Activated gamma-delta T cell treated with Interleukin-2 at 50 U/mL for 16 hours (primary cell): ENCODE measurements around the gene TYR.
"Not testable (repeated sequence)": the region's sequence is repeated elsewhere in the genome, so short reads cannot be mapped to it uniquely, and the experiment has no call there.

Source experiments
- DNase-seq: peaks from one replicate; pipeline ENCODE4 v3.0.0-alpha.2; 2020

Gene TYR

DNA sequence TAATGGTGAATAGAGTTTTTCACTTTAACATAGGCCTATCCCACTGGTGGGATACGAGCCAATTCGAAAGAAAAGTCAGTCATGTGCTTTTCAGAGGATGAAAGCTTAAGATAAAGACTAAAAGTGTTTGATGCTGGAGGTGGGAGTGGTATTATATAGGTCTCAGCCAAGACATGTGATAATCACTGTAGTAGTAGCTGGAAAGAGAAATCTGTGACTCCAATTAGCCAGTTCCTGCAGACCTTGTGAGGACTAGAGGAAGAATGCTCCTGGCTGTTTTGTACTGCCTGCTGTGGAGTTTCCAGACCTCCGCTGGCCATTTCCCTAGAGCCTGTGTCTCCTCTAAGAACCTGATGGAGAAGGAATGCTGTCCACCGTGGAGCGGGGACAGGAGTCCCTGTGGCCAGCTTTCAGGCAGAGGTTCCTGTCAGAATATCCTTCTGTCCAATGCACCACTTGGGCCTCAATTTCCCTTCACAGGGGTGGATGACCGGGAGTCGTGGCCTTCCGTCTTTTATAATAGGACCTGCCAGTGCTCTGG is at the start of gene TYR:
TSS of gene TYR (plus strand) at position 185 of the 541 bp plus-strand sequence. CDS start at position 264, 79 bp downstream.
- no peak for DNase-seq

DNA sequence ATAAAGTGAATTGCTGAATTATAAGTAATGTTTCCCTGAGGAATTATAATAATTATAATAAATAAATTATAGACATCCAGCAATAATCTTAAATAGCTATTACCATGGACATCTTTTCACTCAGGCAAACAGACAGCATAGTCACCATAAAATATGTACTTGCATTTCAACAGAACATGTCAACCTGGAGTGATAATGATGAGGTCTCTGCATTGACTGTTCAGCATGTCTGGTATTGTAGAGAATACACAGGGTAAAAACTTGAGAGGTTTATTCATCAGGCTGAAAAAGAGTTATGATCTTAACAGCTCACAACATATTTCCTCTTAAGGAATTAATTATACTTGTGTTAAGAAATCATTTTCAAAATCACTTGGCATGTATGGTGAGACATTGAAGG is 41.1 kb upstream of the TYR start:
- no peak for DNase-seq

DNA sequence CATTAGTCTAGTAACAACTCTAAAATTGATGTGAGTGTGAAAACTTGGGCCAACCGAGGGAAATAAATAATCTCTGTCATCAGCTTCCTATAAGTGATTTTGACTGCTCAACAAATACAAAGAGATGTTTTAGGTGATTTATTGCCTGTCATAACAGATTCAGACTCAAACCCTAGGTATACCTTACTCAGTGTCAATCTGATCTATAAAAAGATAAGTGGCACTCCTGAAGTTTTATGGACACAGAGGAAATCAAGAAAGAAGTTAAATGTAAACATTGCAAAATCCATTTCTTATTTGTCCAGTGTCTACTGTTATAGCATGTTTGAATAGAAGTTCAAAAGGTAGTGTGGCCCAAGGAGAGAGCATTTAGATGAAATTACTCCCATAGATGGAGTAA is 30.4 kb upstream of the TYR start:
- no peak for DNase-seq

DNA sequence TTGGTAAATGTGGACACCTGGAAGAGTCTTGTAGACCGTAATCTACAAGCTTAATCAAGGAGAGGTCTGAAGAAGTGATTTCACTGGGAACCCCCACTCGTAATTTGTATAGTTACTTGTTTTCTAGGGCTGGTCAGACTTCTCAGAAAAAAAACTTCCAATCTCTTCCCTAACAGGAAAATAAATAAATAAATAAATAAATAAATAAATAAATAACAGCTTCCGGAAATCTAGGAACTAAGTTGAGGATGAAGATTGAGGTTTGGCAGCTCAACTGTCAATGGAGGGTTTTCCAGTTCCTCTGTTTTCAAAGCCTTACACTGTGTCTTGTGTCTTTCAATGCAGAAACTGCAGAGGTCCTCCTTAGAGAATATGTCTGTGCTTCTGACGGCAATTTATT is 17.7 kb upstream of the TYR start:
- DNase-seq, result no peak

DNA sequence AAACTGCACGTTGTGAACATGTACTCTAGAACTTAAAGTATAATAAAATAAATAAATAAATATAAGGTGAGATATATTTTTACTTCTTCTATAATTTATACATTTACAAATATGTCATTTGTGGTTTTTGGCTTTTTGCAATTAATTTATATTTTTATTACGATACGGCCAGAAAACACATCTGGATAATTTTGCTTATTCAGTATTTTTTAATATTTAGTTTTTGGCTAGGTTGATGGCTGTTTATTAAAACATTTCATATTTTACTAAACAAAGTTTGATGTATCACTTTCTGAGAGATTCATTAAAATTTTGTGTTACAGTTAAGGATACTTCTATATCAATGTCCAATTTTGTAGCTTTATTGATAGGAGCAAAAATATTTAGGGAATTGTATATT is 15.7 kb upstream of the TYR start:
- DNase-seq, result no peak

DNA sequence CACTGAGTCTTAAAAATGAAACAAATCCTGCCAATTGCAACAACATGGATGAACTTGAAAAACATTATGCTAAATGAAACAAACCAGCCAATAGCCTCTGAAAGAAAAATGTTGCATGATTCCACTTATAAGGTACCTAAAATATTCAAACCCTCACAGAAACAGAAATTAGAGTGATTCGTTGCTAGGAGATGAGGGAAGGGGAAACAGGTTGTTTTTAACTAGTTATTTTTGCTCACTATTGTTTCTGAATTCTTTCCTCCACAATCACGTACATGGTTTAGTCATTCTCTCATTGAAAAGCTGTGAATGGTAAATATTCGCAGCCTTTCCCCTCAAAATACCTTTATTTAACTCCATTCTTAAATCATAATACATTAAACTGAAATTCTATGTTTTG is 14.0 kb upstream of the TYR start:
- no peak for DNase-seq

DNA sequence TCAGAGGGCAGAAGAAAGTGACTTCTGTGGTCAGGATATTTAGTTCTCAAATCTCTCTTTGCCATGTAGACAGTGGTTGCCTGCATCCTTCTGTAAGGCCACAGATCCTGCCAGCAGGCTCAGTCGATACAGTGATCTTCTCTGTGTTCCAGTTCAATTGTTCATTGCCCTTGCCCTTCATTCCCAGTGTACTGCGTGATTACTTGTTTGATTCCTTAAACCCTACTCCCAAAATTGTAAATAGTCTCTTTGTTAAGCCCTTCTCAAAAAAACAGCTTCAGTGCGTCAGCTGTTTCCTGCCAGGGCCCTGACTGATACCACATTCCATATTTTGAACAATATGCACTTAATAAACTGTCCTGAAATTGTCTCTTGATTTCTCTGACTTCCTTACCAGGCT is 9.3 kb upstream of the TYR start:
- DNase-seq, result no peak

DNA sequence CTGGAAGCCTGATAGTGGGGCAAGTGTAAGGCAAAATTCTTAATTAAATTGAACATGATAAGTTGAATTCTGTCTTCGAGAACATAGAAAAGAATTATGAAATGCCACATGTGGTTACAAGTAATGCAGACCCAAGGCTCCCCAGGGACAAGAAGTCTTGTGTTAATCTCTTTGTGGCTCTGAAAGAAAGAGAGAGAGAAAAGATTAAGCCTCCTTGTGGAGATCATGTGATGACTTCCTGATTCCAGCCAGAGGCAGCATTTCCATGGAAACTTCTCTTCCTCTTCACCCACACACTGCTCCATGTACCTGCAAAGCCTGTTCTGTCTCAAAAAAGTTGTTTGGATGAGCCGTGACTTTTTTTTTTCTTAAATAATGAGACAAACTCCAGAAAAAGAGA is 1.9 kb upstream of the TYR start:
- DNase-seq, result no peak

DNA sequence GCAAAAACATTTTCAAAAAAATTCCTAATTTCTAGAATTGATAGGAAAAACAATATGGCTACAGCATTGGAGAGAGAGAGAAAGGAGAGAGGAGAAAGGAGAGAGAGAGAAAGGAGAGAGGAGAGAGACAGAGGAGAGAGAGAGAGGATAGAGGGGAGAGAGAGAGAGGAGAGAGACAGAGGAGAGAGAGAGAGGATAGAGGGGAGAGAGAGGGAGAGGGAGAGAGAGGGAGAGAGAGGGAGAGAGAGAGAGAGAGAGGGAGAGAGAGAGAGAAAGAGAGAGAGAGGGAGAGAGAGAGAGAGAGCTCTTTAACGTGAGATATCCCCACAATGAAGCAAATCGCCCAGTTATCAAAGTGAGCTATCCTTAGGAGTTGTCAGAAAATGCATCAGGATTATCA is 737 bp upstream of the TYR start:
- no peak for DNase-seq

DNA sequence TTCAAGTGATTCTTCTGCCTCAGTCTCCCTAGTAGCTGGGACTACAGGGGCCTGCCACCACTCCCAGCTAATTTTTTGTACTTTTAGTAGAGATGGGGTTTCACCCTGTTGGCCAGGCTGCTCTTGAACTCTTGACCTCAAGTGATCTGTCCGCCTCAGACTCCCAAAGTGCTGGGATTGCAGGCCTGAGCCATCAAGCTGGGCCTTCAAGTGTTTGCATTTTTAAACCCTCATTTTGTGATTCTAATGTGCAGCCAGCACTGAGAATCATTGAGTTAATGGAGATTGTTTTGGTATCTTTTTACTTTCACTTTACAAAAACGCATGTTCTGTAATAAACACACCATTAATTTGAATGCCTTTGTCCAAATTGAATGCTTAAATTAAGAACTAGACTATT is 3.4 kb downstream of the TYR start:
- DNase-seq, result no peak

DNA sequence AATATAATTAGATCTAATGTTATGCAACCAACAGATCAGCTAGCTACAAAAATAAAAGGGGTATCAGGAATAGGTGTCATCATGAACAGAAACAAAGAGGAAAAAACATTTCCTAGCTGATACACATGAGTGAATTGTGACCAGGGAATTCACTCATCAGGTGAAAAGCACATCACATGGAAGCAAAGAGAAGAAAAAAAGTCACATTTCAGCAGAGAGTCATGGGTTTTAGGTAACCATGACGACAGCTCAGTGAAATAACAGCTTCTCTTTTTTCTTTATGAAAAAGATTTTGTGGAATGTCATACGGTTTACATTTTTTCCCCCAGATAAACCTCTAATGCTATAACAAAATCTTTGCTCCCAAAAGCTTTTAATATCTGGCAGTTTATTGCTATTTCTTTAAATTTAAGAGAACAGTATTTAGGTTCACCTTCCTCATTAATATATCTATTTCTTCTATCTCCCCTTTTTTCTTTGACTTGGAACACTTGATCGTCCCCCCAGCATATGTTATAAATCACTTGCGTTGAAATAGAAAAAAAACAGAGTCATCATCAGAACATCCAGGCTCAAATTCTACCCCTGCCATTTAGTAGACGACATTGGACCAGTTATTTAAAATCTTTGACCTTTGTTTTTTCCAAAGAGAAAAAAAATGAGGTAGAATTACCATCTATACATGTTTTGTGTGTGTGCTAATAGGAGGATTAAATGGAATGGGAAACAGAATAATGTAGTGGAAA is 5.3 kb downstream of the TYR start:
- no peak for DNase-seq

DNA sequence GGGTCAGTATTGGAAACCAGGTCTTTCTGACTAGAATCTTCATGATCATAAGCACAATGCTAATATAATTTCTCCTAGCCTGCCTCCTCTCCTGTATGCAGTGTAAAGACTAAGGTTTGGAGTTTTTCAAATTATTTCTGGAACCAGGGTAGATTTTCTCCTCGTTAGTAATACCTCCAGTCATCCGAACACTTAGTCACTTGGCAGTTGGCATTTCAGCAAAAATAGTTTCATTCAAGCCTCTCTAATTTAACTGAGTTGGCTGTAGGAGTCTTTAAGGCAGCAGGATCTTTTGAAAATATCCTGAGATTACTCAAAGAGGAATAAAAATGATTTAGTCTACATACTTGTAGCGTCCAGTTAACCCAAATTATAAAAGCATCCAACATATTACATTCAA is 6.3 kb downstream of the TYR start:
- DNase-seq, result no peak

DNA sequence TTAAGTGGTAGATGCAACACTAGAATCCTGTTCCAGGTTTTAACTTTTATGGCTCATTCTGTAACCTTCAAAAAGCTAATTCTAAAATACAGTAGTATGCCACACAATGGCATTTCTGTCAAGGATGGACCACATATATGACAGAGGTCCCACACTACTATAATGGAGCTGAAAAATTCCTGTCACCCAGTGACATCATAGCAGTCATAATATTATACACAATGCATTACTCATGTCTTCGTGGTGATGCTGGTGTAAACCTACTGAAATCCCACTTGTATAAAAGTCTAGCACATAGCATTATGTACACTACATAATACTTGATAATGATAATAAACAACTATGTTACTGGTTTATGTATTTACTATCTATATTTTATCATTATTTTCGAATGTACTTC is 12.1 kb downstream of the TYR start:
- DNase-seq, result no peak

DNA sequence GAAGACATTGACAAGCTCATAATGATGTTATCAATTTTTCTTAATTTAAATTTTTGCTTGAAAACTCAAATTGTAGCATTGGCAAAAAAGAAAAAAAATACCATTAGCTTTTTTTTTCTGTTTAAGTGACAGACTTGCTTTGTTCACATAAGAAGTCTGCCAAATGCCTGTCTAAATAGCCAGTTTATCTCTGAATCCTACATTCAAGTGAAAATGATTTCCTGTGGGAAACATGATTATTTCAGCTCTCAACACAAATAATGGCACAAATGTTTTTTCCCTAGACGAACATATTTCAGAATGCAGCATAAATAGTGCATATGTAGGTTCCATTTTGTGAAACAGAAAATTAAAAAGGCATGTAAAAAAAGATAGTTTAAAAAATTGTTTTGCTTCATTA is 23.5 kb downstream of the TYR start:
- no peak for DNase-seq

DNA sequence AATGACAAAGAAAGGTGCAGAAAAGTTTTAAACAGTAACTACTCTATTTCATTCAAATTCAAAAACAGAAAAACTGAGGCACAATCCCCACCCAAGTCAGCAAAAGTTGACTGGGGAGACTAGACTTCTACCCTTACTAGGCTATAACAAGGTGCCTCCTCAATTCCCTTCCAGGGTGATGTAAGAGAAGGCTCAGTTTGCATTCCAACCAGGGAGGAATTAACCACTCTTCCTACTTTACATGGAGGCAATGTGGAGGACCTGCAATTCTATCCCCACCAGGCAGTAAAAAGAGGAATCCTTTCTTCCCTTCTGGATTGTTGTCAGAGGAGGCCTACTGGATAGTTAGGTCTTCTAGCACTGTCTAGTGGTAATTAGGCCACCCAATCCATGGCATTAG is 26.1 kb downstream of the TYR start:
- no peak for DNase-seq

DNA sequence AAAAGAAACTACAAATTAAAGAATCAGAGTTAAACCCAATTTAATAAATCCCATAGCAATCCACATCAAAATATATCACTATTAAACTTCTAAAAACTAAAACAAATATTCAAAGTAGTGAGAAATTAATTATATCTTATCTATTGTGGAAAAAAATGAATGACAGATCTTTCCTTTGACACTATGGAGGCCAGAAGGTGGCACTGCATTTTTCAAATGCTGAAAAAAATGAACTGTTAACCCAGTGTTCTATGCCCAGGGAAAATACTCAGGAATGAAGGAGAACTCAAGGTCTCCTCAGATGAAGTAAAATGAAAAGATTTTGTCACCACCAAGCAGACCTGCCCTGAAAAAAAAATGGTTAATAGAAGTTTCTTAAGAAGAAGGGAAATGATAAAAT is 27.7 kb downstream of the TYR start:
- no peak for DNase-seq

DNA sequence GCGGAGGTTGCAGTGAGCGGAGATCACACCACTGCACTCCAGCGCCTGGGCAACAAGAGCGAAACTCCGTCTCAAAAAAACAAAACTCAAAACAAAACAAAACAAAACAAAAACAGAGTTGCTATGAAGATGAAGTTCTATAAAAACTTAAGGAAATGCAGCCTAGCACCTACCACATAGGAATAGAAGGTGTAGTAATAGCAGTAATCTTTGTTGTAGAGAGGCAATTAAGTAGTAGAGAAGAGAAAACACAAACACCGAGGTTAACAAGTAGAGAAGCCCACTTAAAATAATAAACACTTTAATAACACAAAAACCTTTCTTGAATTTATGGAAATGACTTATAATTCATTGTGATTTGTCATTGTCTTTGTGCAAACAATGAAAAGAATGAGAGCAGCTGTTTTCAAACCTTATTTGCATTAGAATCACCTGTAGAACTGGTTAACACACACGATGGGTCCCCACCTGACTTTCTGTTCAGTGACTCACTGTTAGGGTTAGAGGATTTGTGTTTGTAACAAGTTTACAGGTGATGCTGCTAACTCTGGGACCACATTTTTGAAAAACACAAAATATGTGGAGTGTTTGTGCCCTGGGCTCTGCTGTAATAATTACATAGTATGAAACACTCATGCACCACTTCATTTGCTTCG is 43.1 kb downstream of the TYR start:
- no peak for DNase-seq

DNA sequence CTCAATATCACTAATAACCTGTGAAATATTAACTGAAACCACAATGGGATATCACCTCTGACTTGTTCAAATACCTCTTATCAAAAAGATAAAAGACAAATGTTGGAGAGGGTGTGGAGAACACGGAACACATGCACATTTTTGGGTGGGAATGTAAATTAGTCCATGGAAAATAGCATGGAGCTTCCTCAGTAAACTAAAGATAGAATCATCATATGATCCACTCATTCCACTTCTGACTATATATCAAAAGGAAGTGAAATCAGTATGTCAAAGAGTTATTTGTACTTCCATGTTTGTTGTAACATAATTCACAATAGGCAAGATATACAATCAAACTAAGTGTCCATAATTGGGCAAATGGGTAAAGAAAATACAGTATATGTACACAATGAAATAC is 57.4 kb downstream of the TYR start:
- no peak for DNase-seq

DNA sequence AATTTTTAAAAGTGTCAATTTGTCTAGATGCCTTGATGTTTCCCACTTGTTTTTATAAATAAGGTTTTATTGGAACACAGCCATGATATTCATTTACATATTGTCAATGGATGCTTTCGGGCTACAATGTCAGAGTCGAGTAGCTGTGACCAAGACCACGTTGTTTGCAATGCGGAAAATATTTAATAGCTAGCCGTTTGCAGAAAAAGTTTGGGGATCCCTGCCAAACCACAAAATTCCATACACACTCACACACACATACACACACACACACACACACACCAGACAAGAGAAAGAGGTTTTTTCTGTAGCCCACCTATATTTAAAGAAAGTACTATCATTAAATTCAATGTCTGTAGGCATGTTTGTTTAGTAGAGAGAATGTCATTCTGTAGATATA is 58.3 kb downstream of the TYR start:
- DNase-seq, result no peak

DNA sequence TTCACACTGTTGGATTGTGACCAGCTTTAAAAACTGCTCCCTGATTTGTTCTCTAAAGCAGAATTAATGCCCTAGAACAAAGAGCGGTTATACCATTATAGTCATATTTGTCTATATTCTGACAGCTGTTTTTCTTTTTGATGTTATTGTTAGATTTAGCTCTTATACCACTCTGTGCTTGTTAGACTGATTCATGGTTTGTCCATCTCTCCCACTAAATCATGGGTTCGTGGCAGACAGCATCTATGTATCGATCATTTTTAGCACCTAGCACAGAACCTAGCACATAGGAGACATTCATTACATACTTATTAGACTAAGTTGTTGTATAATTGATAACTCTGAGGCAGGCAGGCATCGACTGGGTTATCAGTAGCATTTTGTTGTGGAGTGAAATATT is 69.3 kb downstream of the TYR start:
- not testable (repeated sequence) for DNase-seq

DNA sequence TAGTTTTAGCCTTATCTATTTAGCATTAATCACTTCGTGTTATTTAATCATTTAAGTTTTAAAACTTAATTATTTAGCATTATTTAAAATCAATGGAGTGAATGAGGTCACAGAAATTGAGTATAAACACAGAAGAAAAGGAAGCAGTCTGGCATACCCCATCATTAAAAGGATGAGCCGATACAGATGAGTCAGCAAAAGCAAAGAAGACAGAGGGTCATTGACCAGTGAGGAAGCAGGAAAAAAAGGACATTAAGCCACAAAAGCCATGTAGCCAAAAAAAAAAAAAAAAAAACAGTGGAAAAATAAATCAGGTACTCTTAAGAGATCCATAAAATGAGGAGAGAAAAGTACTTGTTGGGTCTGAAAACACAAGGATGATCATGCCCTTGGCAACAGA is 71.5 kb downstream of the TYR start:
- DNase-seq, result no peak

DNA sequence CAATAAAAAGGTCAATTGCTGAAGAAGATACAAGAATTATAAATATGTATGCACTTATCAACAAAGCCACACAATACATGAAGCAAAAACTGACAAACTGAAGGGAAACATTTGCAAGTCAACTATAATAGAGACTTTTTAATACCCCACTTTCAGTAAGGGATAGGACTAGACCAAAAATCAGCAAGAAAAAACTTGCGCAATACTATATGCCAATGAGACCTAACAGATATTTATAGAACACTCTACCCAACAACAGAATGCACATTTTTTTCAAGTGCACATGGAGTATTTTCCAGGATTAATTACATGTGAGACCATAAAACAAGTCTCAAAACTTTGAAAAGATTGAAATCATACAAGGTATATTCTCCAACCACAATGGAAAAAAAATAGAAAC is 83.8 kb downstream of the TYR start:
- DNase-seq, result not testable (repeated sequence)

DNA sequence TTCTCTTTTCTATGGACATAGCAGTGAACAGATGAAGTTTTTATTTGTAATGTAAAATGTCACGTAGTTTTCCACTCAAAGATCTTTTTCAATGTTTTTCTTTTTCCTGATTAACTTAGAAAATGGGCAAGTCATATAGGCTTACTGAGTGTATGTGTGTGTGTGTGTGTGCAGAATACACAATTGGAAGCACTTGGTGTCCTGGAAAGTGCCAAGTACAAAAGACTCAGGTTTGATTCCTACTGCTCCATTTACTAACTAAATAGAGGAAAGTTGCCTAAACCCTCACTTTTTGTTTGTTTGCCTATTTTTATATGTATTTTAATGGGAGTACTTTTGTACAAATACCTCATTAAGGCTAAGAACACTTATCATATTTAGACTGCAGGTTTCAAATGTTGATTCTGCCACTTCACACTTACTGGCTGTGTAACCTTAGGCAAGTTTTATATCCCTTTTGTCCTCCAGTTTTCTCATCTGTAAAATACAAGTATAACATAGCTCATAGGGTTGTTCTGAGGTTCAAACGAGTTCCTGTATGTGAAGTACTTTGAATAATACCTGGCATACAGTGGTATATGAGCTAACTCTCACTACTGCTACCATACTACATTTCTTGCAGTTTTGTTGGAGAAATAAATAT is 90.1 kb downstream of the TYR start:
- no peak for DNase-seq

DNA sequence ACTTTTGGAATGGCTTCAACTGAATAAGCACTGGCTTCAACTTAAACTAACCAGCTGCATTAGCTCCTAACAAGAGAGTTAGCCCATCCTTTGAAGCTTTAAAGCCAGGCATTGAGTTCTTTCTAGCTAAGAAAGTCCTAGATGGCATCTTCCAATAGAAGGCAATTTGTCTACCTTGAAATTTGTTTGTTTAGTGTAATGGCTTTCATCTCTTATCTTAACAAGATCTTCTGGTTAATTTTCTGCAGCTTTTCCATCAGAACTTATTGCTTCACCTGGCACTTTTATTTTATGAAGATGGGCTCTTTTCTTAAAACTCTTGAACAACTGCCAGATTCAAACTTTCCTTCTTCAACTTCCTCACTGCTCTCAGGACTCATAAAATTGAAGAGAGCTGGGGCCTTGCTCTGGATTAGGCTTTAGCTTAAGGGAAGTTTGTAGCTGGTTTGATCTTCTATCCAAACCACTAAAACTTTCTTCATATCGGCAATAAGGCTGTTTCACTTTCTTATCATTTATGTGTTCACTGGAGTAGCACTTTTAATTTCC is 94.9 kb downstream of the TYR start:
- not testable (repeated sequence) for DNase-seq
